Naive B cell (primary cell): ENCODE results near the gene APCDD1L. TPM values are rescaled to one million over a fixed set of nuclear protein-coding genes. Genes with fewer than 3 reads are reported as not detected.
"Not testable (repeated sequence)": the region's sequence is repeated elsewhere in the genome, so short reads cannot be mapped to it uniquely, and the experiment has no call there.

Experiments
- ATAC-seq, 2 donors: fragments of 150-1000 bp; cut with Tn5 transposase; 2 replicates each; pipeline ENCODE4 v1.10.0; 2021; ENCODE audit warnings: low read depth in 2 of 2, mild to moderate bottlenecking in 2 of 2, moderate library complexity in 2 of 2
- DNase-seq: peaks from one replicate; pipeline ENCODE4 v3.0.0; 2022
- H3K27ac Mint-ChIP-seq, 6 donors: one replicate each; pipeline ENCODE4 v1.8.0; 2020 to 2022; ENCODE audit warnings: mild to moderate bottlenecking in 6 of 6, mixed read lengths in 6 of 6, moderate library complexity in 5 of 6, inconsistent platforms in 2 of 6
- H3K27me3 Mint-ChIP-seq, 3 donors: one replicate each; pipeline ENCODE4 v1.8.0; 2021 to 2022; ENCODE audit warnings: mixed read lengths in 3 of 3, mild to moderate bottlenecking in 1 of 3
- H3K36me3 Mint-ChIP-seq, 2 donors: one replicate each; pipeline ENCODE4 v1.8.0; 2020 to 2022; ENCODE audit warnings: mixed read lengths in 2 of 2, inconsistent platforms in 1 of 2, mild to moderate bottlenecking in 1 of 2
- H3K4me1 Mint-ChIP-seq, 3 donors: one replicate each; pipeline ENCODE4 v1.8.0; 2020 to 2022; ENCODE audit warnings: mixed read lengths in 3 of 3, inconsistent platforms in 1 of 3, mild to moderate bottlenecking in 1 of 3, moderate library complexity in 1 of 3
- H3K4me3 Mint-ChIP-seq, 8 donors: one replicate each; pipeline ENCODE4 v1.8.0; 2020 to 2022; ENCODE audit warnings: mild to moderate bottlenecking in 8 of 8, mixed read lengths in 8 of 8, moderate library complexity in 8 of 8, inconsistent platforms in 2 of 8
- H3K9me3 Mint-ChIP-seq, 7 donors: one replicate each; pipeline ENCODE4 v1.8.0; 2020 to 2022; ENCODE audit warnings: mixed read lengths in 7 of 7, mild to moderate bottlenecking in 5 of 7, inconsistent platforms in 2 of 7, moderate library complexity in 1 of 7
- polyA plus RNA-seq, 6 donors: library from polyadenylated mRNA; unstranded; fragments of 300-500 nt; fragmentation: Illumina TruSeq; gene quantifications; one replicate each; pipeline ENCODE4 v1.2.3, GENCODE V29; 2021; ENCODE audit warnings: low read depth in 6 of 6

Gene APCDD1L
- polyA plus RNA-seq, 6 donors from 2014 or later = 0.08 to 0.33 (median 0.11) TPM; not detected in 2

- no peaks in the 10 kb centered on the region for H3K4me1 Mint-ChIP-seq
- peaks cover 23 to 71% (median 39%) of the 10 kb centered on the region in 3 donors for H3K27me3 Mint-ChIP-seq
- ATAC-seq = no peak
- H3K27ac Mint-ChIP-seq = peak overlapping the region in 1 of 6 donors; percentile 7
- H3K9me3 Mint-ChIP-seq = no peaks in the 10 kb centered on the region
- no peaks in the 10 kb centered on the region for H3K36me3 Mint-ChIP-seq
- peak overlapping the region in 1 of 8 donors; percentile 49 for H3K4me3 Mint-ChIP-seq
- no peak for DNase-seq
Measured at GRCh38 chr20:58550275-58551059, 35.3 kb upstream of the APCDD1L start.

DNA sequence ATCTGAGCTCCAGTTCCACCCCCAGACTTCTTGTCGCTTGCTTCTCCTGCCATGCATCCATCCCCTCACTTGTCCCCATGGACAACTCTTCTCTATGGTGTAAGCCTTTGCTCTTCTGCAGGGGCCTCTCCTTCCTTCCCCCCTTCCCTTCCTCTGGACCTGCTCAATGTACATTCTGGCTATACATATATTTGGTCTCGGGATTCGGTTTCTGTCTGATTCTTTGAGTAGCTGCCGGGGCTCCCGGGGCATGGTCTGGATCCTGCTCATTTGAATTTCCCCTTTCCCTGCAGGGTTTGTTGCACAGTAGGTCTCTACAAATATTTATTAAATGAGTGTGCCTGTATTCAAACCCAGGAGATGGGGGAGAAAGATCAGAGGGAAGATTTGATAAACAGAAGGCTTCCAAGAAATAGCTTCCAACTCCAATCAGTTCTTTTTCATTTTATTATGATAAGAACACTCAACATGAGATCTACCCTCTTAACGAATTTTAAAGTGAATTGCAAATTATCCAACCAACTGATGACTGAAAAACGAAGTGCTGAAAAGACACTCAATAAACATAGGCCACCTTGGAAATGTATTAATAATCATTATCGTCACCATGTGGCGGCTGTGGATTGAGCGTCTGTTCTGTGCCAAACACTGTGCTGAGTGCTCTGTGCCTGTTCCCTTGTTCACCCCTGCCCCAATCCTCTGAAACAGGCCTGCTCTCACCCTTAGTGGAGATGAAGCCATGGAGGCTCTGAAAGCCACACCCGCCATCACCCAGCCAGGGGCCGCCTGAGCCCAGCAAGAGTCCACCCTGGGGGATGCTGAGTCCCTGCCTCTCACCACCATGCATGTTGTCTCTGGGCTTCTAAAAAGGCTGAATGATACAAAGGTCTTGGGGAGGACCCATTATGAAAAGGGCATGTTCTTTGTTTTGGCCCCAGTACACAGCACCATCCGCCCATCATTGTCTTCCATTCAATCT lies 34.3 kb upstream of the APCDD1L start:
- H3K4me1 Mint-ChIP-seq = no peaks in the 10 kb centered on the region
- peaks cover 20 to 63% (median 38%) of the 10 kb centered on the region in 3 donors for H3K27me3 Mint-ChIP-seq
- H3K9me3 Mint-ChIP-seq = no peaks in the 10 kb centered on the region
- no peak overlapping the region for H3K27ac Mint-ChIP-seq
- H3K36me3 Mint-ChIP-seq = no peaks in the 10 kb centered on the region
- no peak for DNase-seq
- H3K4me3 Mint-ChIP-seq = no peak overlapping the region
- ATAC-seq = no peak

DNA sequence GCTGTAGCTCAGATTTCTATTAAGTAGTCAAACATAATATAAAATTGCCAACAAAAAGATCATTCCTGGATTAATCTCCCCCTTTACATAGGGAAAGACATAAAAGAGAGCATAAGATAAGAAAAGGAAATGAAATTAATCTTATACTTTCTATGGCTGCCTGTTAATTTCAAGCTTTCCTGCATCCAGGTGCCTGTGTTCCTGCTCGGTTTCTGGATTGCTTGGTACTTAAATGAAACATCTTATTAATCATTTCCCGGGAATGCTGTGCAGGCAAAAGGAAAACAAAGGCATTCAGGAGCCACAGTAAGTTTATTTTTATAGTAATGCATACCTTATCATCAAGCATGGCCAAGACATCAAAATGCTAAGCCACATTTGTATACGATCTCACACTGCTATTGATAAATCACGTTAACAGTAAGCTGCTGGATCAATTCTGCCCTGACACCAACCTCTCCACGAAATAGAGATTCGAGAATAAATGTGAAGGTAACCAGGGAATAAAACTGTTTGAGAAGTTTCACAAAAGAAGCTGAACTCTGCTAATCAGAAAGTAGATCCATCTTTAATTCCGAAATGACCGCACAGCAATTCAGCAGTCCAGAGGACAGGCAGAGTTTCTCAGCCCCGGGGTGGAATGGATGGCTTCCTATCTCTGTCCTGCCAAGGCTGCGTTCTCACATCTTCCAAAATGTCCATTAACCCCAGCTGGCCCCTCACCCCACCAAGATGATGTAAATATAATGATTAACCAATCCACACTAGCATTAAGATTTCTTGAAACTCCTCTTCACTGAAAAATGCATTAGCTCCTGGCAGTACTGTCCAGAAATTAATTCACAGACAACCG lies 32.6 kb upstream of the APCDD1L start:
- no peak overlapping the region for H3K4me3 Mint-ChIP-seq
- no peak overlapping the region for H3K27ac Mint-ChIP-seq
- ATAC-seq (no peak), DNase-seq (no peak)
- peaks cover 15 to 49% (median 30%) of the 10 kb centered on the region in 3 donors for H3K27me3 Mint-ChIP-seq
- H3K9me3 Mint-ChIP-seq = no peaks in the 10 kb centered on the region
- no peaks in the 10 kb centered on the region for H3K36me3 Mint-ChIP-seq
- H3K4me1 Mint-ChIP-seq = no peaks in the 10 kb centered on the region

DNA sequence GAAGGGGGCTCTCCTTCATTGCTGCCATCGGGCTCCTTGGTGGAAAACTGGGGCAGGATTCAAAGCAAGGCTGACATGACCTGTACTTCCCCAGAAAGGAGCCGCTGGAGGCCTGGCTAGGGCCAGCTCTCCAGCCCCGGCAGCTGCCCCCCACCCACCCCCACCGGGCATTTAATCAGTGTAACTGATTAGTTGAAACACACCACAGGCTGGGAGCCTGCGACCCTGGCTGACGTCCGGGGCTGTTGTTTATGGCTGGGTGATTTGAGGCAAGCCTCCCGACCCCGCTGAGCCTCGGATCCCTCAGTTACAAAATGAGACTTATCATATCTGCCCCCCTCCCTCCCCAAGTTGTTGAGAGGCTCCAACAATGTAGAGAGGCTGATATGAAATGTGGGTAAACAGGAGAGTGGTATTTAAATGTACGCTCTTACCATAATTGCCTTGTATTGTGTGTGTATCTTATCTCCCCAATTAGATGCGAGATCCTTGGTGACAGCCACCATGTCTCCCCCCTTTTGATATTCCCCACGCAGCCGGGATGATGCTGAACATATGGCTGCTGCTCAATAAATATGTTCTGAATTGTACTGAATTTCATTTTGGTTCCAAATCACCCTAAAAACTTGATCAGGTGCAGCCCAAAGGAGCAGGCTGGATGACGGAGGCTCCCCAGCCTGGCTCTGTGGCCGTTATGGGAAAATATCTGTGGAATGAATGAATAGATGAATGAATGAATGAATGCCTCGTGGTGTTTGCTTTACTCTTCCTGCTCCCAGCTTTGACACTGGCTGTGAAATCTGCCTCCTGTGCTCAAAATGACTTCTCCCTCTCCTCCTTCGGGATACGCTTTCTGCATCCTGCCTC lies 31.8 kb upstream of the APCDD1L start:
- H3K27ac Mint-ChIP-seq = peak overlapping the region in 1 of 6 donors; percentile 53
- ATAC-seq = no peak

DNA sequence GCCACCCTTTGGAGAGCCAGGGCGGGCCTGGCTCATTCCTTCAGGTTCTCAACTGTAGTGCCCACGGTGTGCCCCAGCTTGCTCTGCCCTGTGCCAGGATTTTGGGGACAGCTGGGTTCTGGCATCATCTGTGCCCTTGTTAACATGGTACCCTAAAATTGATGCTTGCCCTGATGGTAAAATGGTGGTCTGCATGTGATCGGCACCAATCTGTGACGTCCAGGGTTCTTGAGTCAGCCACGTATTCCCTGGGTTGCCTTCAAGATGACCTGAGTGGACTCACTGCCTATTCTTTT lies 31.2 kb upstream of the APCDD1L start:
- Mint-ChIP-seq H3K9me3 (no peaks in the 10 kb centered on the region), H3K27me3 (peaks cover 15 to 35% (median 26%) of the 10 kb centered on the region in 3 donors), H3K27ac (no peak overlapping the region), H3K36me3 (no peaks in the 10 kb centered on the region), H3K4me3 (no peak overlapping the region), H3K4me1 (no peaks in the 10 kb centered on the region)
- ATAC-seq = no peak
- no peak for DNase-seq

More for the DNA sequence above, 31.8 kb upstream of the APCDD1L start:
- Mint-ChIP-seq H3K27me3 (peaks cover 15 to 40% (median 23%) of the 10 kb centered on the region in 3 donors), H3K36me3 (no peaks in the 10 kb centered on the region), H3K4me3 (no peak overlapping the region), H3K4me1 (no peaks in the 10 kb centered on the region), H3K9me3 (no peaks in the 10 kb centered on the region)
- no peak for DNase-seq

DNA sequence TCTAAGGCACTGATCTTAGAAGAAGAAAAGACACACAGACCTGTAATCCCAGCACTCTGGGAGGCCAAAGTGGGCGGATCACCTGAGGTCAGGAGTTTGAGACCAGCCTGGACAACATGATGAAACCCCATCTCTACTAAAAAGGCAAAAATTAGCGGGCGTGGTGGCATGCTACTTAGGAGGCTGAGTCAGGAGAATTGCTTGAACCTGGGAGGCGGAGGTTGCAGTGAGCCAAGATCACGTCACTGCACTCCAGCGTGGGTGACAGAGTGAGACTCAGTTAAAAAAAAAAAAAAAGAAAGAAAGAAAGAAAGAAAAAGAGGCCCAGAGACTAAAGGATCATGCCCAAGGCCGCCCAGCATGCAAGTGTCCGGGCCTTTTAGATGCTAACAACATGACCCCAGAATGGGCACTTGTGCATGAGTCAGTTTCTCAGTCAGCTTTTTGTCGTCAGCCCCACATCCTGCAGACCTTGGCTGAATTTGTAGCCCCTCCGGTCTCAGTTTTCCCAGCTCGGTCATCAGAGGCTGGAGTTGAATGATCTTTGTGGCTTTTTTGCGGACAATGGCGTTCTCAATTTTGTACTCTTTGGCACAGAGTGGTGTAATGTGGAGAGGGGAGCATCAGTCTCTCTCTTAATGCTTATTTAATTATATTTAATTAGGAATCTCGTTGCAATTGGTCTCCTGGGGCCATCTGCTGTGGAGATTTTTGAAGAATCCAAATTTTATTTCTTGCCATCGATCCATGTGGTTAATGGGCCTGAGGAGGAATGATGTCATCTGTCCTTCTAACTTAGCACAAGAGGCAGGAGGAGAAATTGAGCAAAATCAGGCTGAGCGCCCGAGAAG lies 30.6 kb upstream of the APCDD1L start:
- peaks cover 15 to 40% (median 32%) of the 10 kb centered on the region in 3 donors for H3K27me3 Mint-ChIP-seq
- no peaks in the 10 kb centered on the region for H3K4me1 Mint-ChIP-seq
- no peaks in the 10 kb centered on the region for H3K36me3 Mint-ChIP-seq
- H3K9me3 Mint-ChIP-seq = no peaks in the 10 kb centered on the region
- no peak overlapping the region for H3K4me3 Mint-ChIP-seq
- no peak overlapping the region for H3K27ac Mint-ChIP-seq
- DNase-seq (no peak), ATAC-seq (no peak)

DNA sequence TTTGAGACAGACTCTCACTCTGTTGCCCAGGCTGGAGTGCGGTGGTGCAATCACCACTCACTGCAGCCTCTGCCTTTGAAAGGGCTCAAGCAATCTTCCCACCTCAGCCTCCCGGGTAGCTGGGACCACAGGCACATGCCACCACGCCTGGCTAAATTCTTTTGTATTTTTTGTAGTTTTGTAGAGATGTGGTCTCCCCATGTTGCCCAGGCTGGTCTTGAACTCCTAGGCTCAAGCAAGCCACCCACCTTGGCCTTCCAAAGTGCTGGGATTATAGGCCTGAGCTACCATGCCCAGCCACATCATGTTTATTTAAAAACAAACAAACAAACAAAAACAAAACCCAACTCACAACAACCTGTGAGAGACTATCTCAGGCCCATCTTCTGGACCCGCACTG lies 29.7 kb upstream of the APCDD1L start:
- H3K27me3 Mint-ChIP-seq = peaks cover 15 to 39% (median 32%) of the 10 kb centered on the region in 3 donors
- no peak overlapping the region for H3K4me3 Mint-ChIP-seq
- no peaks in the 10 kb centered on the region for H3K36me3 Mint-ChIP-seq
- no peak for DNase-seq
- no peaks in the 10 kb centered on the region for H3K9me3 Mint-ChIP-seq
- H3K4me1 Mint-ChIP-seq = no peaks in the 10 kb centered on the region
- H3K27ac Mint-ChIP-seq = no peak overlapping the region
- ATAC-seq = no peak

DNA sequence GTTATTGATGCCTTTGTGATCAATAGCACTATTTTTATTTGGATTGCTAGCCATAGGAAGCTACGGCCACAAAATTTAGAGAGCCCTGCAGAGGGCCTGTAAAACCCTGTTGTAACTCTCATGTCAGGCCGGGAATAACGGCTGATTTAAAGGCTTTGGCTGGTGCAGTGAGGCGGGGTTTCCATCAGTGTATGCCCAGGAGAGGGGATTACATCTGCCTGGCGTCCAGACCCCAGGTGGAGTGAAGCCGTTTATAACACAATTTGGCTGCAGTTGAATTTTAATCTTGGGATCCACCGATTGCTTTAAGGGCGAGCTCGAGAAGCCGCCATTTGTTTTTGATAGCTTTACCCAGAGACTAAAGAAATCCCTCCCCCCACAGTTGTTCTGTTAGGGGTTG lies 29.1 kb upstream of the APCDD1L start:
- no peaks in the 10 kb centered on the region for H3K4me1 Mint-ChIP-seq
- no peak overlapping the region for H3K4me3 Mint-ChIP-seq
- no peak for ATAC-seq
- peaks cover 0 to 3% (median 2%) of the 10 kb centered on the region in 7 donors for H3K9me3 Mint-ChIP-seq
- peaks cover 15 to 33% (median 26%) of the 10 kb centered on the region in 3 donors for H3K27me3 Mint-ChIP-seq
- DNase-seq = no peak
- H3K36me3 Mint-ChIP-seq = no peaks in the 10 kb centered on the region
- no peak overlapping the region for H3K27ac Mint-ChIP-seq

GRCh38 chr20:58543274-58543673 lies 28.1 kb upstream of the APCDD1L start:
- Mint-ChIP-seq H3K4me3 (no peak overlapping the region), H3K27ac (no peak overlapping the region), H3K9me3 (peaks cover 0 to 13% (median 7%) of the 10 kb centered on the region in 7 donors), H3K27me3 (peaks cover 11 to 24% (median 20%) of the 10 kb centered on the region in 3 donors), H3K36me3 (no peaks in the 10 kb centered on the region), H3K4me1 (no peaks in the 10 kb centered on the region)
- DNase-seq (no peak), ATAC-seq (no peak)

DNA sequence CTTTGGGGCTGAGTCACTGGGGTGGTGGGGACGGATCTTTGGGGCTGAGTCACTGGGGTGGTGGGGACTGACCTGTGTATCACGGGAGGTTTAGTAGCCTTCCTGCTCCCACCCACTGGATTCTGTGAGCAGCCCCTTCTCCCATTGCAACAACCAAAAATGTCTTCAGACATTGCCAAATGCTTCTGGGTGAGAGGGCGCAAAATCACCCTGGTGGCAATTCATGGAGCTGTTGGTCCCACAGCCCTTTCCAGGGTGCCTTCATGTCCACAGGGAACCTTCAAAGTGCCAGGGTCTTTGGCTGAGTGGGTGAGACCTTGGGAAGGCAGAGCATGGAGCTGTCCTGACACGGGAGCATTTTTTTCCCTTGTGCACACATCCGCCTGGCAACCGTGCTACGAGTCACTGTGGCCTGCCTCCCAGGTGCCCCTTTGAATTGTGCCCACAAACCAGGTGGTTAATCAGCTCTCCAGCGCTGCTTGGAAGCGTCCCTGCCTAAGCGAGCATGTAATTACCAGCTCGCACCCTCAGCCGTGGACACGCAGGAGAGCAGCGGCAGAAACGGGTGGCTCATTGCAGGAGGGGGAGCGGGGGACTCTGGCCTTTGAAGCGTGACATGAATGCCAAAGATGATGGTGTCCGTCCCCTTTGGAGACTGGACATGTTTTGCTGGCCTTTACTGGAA lies 27.4 kb upstream of the APCDD1L start:
- H3K27ac Mint-ChIP-seq = no peak overlapping the region
- H3K4me1 Mint-ChIP-seq = no peaks in the 10 kb centered on the region
- no peak overlapping the region for H3K4me3 Mint-ChIP-seq
- ATAC-seq = no peak
- DNase-seq = no peak
- H3K36me3 Mint-ChIP-seq = peaks cover 0 to 6% of the 10 kb centered on the region in 2 donors
- peaks cover 0 to 20% (median 13%) of the 10 kb centered on the region in 7 donors for H3K9me3 Mint-ChIP-seq
- H3K27me3 Mint-ChIP-seq = peaks cover 14 to 22% (median 17%) of the 10 kb centered on the region in 3 donors

GRCh38 chr20:58542034-58542410 lies 26.8 kb upstream of the APCDD1L start:
- H3K4me1 Mint-ChIP-seq, DNase-seq, H3K36me3 Mint-ChIP-seq, H3K4me3 Mint-ChIP-seq, H3K27ac Mint-ChIP-seq, ATAC-seq: not testable (repeated sequence)
- Mint-ChIP-seq H3K27me3 (peaks cover 10 to 18% (median 12%) of the 10 kb centered on the region in 3 donors), H3K9me3 (peaks cover 0 to 26% (median 13%) of the 10 kb centered on the region in 7 donors)
